ENCODE data around the gene XPO1.
"Not testable (repeated sequence)": the region's sequence is repeated elsewhere in the genome, so short reads cannot be mapped to it uniquely, and the experiment has no call there.

Gene XPO1, protein sequence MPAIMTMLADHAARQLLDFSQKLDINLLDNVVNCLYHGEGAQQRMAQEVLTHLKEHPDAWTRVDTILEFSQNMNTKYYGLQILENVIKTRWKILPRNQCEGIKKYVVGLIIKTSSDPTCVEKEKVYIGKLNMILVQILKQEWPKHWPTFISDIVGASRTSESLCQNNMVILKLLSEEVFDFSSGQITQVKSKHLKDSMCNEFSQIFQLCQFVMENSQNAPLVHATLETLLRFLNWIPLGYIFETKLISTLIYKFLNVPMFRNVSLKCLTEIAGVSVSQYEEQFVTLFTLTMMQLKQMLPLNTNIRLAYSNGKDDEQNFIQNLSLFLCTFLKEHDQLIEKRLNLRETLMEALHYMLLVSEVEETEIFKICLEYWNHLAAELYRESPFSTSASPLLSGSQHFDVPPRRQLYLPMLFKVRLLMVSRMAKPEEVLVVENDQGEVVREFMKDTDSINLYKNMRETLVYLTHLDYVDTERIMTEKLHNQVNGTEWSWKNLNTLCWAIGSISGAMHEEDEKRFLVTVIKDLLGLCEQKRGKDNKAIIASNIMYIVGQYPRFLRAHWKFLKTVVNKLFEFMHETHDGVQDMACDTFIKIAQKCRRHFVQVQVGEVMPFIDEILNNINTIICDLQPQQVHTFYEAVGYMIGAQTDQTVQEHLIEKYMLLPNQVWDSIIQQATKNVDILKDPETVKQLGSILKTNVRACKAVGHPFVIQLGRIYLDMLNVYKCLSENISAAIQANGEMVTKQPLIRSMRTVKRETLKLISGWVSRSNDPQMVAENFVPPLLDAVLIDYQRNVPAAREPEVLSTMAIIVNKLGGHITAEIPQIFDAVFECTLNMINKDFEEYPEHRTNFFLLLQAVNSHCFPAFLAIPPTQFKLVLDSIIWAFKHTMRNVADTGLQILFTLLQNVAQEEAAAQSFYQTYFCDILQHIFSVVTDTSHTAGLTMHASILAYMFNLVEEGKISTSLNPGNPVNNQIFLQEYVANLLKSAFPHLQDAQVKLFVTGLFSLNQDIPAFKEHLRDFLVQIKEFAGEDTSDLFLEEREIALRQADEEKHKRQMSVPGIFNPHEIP (N-terminal part only)

DNA sequence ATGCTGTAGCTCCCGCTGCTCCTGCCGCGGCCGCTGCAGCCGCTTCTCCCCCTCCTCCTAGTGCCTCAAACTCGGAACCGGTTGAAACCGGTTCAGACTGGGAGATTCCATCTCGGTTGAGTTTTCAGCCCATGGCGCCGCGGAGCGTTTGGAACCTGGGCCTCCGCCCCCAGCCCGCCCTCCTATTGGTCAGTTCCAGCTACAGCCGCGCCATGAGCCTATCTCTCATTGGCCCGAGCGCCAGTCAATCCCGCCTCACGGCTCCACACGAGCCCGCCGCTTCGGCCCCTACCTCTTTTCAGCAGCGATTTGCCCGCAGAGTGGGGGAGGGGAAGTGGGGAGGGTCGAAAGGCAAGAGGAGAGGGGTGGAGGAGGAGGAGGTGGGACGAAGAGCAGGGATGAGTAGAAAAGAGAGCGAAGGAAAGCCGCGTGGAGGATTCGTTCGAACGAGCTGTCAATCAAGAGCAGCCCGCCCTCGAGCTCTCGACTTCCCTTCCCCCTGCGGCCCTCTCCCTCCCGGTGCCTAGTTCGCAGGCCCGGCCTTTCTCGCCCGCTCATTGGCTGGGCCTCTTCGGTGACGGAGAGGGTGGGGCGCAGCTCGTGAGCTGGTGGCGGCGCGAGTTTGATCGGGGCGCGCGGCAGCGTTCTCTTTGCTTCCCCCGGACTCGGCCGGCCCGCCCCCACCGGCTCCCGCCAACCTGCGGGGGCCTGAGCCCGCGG lies at the start of gene XPO1:
XPO1 (minus strand) TSS at position 157 of the 720 bp plus-strand sequence. CDS start 4,459 bp downstream, outside the sequence.
- DNase-seq (ENCODE audit: low read depth in 3 of 3) = peak; percentile 99

DNA sequence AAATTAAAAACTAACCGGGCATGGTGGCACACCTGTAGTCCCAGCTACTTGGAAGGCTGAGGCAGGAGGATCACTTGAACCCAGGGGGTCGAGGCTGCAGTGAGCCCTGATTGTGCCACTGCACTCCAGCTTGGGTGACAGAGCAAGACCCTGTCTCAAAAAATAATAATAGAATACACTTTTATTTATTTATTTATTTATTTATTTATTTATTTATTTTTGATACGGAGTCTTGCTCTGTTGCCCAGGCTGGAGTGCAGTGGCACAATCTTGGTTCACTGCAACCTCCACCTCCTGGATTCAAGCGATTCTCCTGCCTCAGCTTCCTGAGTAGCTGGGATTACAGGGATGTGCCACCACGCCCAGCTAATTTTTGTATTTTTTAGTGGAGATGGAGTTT lies 48.8 kb upstream of the XPO1 start:
- DNase-seq (ENCODE audit: low read depth in 3 of 3) = not testable (repeated sequence)

DNA sequence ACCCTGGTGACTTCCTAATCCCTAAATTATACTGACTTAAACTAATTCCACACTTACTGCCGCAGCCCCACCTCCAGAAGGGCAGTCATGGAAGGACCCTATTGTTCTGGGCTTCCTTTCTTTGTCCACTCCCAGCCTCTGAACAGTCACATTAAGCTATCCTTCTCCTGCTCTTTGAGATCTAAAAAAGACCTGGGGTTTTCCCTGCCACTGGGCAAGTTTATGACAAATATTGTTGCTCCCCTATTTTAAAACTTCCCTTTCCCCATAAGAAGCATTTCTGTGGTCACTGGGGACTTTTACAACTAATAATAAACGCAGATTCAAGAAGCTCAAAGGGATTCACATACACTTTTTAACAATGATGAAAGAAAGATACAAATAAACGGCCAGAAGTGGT lies 47.2 kb upstream of the XPO1 start:
- no peak for DNase-seq (ENCODE audit: low read depth in 3 of 3)

DNA sequence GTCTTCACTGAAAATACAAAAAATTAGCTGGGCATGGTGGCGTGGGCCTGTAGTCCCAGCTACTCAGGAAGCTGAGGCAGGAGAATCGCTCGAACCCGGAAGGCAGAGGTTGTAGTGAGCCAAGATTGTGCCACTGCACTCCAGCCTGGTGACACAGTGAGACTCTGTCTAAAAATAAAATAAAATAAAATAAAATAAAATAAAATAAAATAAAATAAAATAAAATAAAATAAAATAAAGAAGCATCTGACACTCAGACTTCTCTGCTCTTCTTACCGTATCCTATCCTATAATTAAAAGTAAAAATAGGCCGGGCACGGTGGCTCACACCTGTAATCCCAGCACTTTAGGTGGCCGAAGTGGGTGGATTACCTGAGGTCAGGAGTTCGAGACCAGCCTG lies 46.2 kb upstream of the XPO1 start:
- not testable (repeated sequence) for DNase-seq (ENCODE audit: low read depth in 3 of 3)

DNA sequence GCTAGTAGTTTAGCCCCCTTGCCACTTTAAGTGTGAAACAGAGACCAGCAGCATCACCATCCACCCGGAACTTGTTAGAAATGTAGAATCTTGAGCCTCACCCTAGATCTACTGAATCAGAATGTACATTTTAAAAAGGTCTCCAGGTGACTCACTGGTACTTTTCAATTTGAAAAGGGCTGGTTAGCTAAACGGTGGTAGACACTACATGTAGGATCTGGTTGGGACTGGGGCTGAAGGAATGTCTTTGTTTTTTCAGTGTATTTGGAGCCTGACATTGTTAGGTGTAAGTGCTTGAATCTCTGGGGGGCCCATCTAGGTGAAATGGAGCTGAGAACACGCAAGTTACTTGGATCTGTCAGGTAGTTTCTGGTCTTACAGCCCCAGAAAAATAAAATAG lies 44.0 kb upstream of the XPO1 start:
- no peak for DNase-seq (ENCODE audit: low read depth in 3 of 3)

DNA sequence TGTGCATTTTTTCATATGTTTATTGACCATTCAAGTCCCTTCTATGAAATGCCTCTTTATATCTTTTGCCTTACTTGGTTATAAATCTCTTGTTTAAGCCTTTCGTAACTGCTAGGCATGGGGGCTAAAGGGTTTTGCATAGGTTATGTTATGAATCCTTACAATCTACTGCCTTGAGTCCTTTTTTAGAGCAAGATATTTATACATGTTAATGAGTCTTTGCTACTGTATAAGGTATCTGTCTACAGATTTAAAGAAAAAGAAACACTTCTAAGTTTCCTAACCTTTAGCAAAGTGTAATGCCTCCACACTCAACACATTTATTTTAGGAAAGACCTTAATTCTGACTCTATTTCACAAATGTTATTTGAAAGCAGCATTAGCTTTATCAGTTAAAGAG lies 43.6 kb upstream of the XPO1 start:
- DNase-seq (ENCODE audit: low read depth in 3 of 3) = no peak

DNA sequence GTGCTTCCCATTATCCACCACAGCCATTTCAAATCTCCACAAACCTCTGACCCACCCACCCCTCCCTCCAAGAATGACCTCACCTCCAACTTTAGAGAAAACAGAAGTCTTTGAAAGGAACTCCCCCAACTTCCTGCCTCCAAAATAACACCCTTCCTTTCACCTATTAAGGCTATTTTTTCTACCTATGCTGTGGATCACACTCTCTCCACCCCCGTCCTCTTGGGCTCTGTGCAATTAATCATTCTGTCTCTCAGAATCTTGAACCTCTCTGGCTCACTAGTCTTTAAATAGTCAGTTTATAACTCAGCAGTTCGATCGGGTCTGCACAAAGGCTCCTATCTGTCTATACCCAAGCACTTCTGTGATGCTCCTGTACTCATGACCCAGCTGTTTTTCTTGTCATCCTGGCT lies 37.3 kb upstream of the XPO1 start:
- DNase-seq (ENCODE audit: low read depth in 3 of 3) = no peak

DNA sequence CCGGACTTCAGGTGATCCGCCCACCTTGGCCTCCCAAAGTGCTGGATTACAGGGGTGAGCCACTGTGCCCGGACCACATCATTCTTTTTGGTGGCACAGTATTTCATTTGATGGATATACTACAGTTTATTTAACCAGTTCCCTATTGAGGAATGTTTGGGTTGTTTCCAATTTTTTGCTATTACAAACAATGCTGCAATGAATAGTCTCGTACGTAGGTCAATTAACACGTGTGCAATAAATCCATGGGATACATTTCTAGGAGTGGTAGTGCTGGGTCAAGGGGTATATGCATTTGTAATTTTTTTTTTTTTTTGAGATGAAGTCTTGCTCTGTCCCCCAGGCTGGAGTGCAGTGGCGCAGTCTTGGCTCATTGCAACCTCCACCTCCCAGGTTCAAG lies 28.4 kb upstream of the XPO1 start:
- no peak for DNase-seq (ENCODE audit: low read depth in 3 of 3)

DNA sequence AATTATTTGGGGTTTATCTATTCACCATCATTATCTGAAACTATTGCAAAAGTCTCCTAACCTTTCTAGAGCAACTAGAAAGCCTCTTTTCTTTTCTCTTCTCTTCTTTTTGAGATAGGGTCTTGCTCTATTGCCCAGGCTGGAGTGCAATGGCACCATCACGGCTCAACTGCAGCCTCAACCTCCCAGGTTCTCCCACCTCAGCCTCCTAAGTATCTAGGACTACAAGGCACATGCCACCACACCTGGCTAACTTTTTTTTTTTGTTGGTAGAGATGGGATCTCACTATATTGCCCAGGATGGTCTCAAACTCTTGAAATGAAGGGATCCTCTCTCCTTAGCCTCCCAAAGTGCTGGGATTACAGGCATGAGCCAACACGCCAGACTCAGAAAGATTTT lies 24.5 kb upstream of the XPO1 start:
- no peak for DNase-seq (ENCODE audit: low read depth in 3 of 3)

DNA sequence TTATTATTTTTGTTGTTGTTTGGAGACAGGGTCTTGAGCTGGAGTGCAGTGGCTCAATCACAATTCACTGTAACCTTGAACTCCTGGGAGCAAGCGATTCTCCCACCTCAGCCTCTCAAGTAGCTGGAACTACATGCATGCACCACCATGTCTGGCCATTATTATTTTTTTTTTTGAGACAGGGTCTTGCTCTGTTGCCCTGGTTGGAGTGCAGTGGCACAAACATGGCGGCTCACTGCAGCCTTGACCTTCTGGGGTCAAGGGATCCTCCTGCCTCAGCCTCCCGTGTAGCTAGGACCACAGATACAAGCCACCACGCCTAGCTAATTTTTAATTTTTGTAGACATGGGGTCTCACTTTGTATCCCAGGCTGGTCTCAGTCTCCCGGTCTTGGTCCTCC lies 20.0 kb upstream of the XPO1 start:
- DNase-seq (ENCODE audit: low read depth in 3 of 3) = no peak

DNA sequence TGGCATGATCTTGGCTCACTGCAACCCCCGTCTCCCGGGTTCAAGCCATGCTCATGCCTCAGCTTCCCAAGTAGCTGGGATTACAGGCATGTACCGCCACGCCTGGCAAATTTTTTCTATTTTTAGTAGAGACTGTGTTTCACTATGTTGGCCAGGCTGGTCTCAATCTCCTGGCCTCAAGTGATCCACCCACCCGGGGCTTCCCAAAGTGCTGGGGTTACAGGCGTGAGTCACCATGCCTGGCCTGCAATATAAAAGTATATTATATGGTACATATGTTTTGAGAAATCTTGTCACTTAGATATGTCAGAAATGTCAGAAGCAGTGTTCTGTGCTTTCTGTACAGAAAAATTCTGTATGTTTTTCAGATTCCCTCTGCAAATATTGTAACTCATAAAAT lies 19.2 kb upstream of the XPO1 start:
- DNase-seq (ENCODE audit: low read depth in 3 of 3) = no peak

DNA sequence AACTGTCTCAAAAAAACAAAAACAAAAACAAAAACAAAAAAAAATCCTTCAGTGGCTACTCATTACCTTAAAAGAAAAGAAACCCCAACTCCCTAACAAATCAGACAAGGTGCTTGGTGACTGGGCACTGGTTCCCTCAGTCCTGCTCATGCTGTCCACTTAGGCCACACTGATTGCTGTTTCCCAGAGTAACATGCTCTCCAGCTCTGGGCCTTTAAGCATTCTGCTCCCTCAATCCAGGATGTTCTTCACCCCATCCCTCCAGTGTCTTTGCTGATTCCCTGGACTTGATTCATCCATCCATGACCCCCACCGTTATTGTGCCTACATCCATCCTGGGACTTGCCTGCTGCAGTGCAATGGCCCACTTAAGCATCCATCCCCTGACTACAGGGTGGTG lies 16.4 kb upstream of the XPO1 start:
- no peak for DNase-seq (ENCODE audit: low read depth in 3 of 3)

DNA sequence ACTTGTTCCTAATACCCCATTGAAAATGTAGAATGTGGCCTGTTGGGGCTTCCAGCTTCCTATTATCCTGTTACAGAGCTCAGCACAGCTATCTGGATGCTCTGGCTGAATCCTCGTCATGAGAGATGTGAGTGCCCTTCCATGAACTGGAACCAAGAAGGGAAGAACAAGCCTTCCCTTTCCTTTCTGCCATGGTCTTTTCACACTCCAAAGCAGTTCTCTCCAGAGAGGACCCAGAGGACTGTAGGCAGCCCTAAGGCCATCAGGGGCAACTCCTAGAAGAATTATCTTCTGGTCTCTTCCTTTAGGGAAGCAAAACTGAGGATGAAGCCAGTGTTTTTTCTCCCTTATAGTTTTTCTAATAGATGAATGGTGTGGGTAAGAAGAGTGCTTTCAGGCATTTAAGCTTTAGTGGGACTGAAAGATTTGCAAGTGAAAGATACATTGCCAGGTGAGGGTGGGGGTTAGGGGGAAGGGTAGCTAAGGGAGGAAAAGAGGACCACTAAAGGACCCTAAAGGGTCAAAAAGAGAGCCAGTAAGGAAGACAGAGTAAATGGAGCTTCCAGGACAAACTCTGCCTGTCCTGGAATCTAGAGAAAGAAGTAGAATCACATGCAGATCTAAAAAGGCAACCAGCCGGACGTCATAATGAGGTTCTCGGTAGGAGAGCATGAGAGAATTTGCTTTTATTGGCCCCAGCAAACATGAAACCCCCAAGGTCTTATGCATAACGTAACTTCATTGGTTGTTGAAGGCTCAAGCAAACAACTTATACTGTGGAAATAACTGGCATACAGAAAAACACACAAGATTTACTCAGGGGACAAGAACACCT lies 12.4 kb upstream of the XPO1 start:
- no peak for DNase-seq (ENCODE audit: low read depth in 3 of 3)

DNA sequence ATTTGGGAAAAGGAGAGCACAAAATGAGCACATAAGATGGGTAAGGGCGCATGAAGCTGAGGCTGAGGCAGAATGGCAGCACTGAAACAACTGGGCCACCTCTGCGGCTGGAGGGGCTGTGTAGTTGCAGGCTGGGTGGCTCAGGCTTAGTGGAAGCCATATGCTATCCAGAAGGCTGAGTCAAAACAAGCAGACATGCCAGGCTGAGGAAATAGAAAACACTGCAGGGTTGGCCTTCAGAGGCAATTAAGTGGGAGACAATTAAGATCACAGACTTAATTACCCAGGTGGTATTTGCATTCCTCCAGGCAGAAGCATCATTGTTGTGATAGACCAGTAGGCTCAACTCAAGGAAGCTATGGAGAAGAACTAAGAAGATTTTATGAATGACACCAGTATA lies 11.4 kb upstream of the XPO1 start:
- DNase-seq (ENCODE audit: low read depth in 3 of 3) = no peak

DNA sequence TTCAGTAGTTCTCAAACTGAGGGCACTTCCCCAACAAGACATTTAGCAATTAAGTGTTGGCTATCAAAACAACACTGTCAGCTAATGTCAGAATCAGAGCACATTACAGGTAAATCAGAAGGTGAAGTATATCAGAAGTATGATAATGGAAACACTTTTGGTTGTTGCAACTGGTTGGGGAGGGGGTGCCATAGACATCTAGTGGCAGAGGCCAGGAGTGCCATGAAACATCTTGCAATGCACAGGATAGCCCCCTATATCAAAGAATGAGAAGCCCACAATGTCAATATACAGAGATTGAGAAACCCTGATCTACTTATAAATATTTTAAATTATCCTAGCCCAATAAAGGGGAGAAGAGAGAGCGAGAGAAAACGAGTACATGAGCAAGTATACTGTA lies 4.9 kb upstream of the XPO1 start:
- DNase-seq (ENCODE audit: low read depth in 3 of 3) = no peak

DNA sequence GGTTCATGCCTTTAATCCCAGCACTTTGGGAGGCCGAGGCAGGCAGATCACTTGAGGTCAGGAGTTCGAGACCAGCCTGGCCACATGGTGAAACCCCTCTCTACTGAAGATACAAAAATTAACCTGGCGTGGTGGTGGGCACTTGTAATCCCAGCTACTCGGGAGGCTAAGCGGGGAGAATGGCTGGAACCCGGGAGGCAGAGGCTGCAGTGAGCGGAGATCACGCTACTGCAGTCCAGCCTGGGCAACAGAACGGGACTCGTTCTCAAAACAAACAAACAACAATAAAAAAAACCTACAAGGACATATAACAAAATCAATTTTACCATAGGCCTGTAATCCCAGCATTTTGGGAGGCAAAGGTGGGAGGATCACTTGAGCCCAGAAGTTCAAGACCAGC lies 2.0 kb upstream of the XPO1 start:
- DNase-seq (ENCODE audit: low read depth in 3 of 3) = not testable (repeated sequence)

DNA sequence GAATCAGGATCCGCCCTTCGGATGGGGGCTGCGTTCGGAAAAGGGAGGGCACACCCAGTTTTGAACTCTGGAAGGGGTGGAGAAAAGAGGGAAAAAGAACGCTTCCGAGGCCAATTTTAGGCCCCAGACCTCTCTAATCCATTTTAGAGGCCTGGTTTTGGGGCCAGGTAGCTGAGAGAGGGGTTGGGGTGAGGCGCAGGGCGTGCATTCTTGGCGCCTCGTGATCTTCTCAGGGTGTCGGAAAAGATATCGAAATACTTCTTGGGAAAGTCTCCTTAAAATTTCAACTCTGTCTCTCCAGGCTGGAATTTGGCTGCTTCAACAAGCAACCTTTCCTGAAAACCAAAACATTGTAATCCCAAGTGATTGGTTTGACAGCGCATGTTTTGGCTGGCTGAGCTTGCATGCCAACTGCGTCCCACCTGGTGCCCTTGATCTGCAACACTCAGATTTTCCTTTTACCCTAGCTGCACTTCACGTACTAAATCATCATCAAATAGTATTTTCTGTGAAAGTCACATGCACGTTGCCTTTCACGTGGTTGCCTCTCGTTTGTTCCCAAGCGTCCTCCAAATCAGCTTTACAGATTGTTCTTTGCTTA lies 864 bp upstream of the XPO1 start:
- peak; percentile 36 to 51 (median 46) for DNase-seq (ENCODE audit: low read depth in 3 of 3)

DNA sequence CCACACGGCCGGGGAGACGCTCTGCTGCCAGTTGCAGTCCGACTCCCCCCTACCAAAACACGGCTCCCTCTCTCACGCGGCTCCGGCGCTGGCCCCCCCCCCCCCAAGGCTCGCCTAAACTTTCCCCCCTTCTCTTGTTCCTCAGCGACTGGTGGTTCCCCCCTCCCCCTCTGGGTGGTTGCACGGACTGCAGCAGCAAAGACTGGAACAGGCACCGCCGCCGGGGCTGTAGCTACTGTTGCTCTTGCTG lies 281 bp downstream of the XPO1 start:
- no peak for DNase-seq (ENCODE audit: low read depth in 3 of 3)

DNA sequence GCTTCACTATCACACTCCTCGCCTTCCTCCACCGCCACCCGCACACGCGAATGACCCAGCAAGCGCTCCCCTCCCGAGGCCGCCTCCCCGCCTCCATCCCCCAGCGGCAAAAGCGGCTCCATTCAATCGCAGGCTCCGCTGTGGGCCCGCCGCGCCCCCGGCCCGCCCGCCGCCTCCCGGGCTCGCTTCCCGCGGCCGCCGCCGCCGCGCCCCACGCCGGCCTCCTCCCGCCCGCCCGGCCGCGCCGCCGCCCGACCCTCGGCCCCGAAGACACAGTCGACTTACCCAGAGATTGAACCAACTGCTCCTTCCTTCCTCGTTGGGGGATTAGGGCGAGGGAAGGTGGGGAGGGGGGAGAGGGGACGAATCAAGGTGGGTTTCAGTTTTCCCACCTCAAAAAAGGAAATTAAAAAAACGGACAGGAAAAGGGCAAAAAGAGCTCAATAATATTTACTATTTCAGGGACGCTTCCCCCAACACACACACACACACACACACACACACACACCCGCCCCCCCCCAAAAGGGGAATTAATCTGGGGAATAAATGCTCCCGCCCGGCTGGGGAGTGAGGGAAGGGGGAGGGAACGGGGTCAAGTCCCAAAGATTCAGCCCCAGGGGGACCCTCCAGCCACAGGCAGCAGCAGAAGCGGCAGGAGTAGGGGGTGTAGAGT lies 743 bp downstream of the XPO1 start:
- DNase-seq (ENCODE audit: low read depth in 3 of 3) = peak in 2 of 3 experiments; percentile 9 to 14

DNA sequence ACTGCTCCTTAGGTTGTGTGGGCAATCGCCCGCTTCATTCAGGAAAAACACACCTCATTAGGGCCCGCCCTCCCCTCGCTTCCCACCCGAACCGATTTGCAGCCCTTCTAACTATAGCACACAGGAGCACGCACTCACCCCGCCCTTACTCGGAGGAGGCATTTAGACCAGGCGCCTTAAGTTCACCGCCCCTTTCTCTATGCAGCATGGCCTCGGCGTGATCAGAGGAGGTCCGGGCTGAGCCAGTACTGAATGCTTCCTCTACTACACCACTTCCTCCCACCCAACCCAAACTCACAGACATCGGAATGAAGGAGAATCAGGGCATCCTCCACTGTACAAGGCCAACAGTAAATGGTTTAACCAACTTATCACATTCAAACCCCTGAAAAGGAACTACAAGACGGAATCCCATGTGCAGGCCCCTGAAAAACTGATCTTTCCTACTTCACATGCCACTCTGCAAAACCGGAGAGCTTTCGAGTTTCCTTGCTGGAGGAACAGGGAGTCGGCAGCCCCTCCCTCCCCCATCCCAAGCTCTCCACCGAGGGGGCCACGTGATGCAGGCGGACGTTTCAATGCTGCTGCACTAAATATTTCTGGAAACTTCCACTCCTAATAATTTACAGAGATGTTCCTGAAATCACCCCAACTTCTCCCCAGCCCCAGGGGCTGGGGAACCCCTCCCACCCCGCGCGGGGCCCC lies 1.4 kb downstream of the XPO1 start:
- peak; percentile 65 to 84 (median 70) for DNase-seq (ENCODE audit: low read depth in 3 of 3)

Measured in stimulated activated CD4-positive, alpha-beta T cell treated with anti-CD3 and anti-CD28 coated beads, TNF-alpha, amount 100 ng/mL, for 24 hours (primary cell).